ENCODE data around the gene EEF2. TPM values are rescaled to one million over a fixed set of nuclear protein-coding genes. Genes with fewer than 3 reads are reported as not detected.

The EEF2 gene
- polyA plus RNA-seq, 3 donors, result 264 to 836 (median 323) TPM

DNA sequence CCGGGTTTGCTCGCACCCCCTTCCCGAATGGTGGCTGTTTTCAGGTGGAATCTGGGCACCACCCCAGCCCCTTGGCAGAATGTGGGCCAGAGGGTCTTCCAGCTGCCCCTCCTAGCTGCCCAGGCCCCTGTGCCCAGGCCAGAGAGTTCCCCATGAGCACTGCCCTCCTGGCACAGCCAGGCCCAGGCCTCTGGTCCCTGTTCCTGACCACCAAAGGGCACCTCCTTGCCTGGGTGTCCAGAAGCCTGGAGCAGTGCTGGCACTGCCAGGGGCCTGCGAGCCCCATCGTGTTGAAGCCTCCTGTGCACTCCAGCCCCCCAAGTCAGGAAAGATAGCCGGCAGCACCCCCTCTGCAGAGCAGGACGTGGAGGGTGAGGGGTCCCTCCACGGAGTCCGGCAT lies 45.7 kb upstream of the EEF2 start:
- DNase-seq, result no peak
- intact Hi-C loops (cut with micrococcal nuclease), result loop anchor here in 1 of 2 donors (5.0 kb wide), 1 partner anchor 56 kb away; no protein-coding TSS in a partner anchor
- no peaks in the 10 kb centered on the region for H3K79me2 ChIP-seq (ENCODE audit: insufficient read depth, low read length)
- peaks cover 0 to 2% (median 1%) of the 10 kb centered on the region in 3 donors for H3K27me3 Mint-ChIP-seq (ENCODE audit: low read depth in 3 of 3)
- H3K9ac ChIP-seq (ENCODE audit: insufficient read depth, low read length, poor library complexity, severe bottlenecking), result no peak overlapping the region
- H3K36me3 ChIP-seq (replicated peaks in 1 of 2; ENCODE audit: control insufficient read depth in 1 of 2, insufficient read depth in 2 of 2, low read length in 2 of 2), result peaks cover 52 to 78% of the 10 kb centered on the region in 2 donors
- H3K4me1 ChIP-seq (ENCODE audit: control insufficient read depth in 1 of 2, insufficient read depth in 2 of 2, low read length in 2 of 2), result peaks cover 9 to 11% of the 10 kb centered on the region in 2 donors
- no peaks in the 10 kb centered on the region for H3K9me3 ChIP-seq (replicated peaks in 1 of 2; ENCODE audit: control insufficient read depth in 1 of 2, insufficient read depth in 1 of 2, low read length in 2 of 2)
- no peaks in the 10 kb centered on the region for H3K27me3 ChIP-seq (ENCODE audit: control insufficient read depth in 2 of 2, insufficient read depth in 2 of 2, low read length in 2 of 2)
- TF ChIP-seq, protein P1, sequence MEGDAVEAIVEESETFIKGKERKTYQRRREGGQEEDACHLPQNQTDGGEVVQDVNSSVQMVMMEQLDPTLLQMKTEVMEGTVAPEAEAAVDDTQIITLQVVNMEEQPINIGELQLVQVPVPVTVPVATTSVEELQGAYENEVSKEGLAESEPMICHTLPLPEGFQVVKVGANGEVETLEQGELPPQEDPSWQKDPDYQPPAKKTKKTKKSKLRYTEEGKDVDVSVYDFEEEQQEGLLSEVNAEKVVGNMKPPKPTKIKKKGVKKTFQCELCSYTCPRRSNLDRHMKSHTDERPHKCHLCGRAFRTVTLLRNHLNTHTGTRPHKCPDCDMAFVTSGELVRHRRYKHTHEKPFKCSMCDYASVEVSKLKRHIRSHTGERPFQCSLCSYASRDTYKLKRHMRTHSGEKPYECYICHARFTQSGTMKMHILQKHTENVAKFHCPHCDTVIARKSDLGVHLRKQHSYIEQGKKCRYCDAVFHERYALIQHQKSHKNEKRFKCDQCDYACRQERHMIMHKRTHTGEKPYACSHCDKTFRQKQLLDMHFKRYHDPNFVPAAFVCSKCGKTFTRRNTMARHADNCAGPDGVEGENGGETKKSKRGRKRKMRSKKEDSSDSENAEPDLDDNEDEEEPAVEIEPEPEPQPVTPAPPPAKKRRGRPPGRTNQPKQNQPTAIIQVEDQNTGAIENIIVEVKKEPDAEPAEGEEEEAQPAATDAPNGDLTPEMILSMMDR (IDR thresholded peaks at IDR 0.05), result no peak
- H3K4me1 Mint-ChIP-seq, result peaks cover 5% of the 10 kb centered on the region
- H4K20me1 ChIP-seq (ENCODE audit: insufficient read depth, low read length), result peaks cover 48% of the 10 kb centered on the region
- H3K36me3 Mint-ChIP-seq, result peaks cover 16 to 60% of the 10 kb centered on the region in 2 donors
- H3K9me3 Mint-ChIP-seq, result peaks cover 0 to 1% (median 0%) of the 10 kb centered on the region in 7 donors
- H3K4me2 ChIP-seq (replicated peaks; ENCODE audit: extremely low read depth, low read length, poor library complexity, severe bottlenecking), result no peak overlapping the region
- 84% methylated on average over 7 of the region's 9 CpGs for WGBS (ENCODE audit: insufficient coverage)
- H2AFZ ChIP-seq (ENCODE audit: insufficient read depth, low read depth, low read length, poor library complexity, severe bottlenecking), result no peak overlapping the region
- H3K4me3 ChIP-seq (replicated peaks in 1 of 3; ENCODE audit: low read depth in 2 of 3, low read length in 3 of 3), result no peak overlapping the region
- no peak overlapping the region for H3K27ac Mint-ChIP-seq
- no peak overlapping the region for H3K4me3 Mint-ChIP-seq
- no peak overlapping the region for H3K27ac ChIP-seq (ENCODE audit: low read depth in 1 of 2, low read length in 2 of 2)

GRCh38 chr19:4030552-4030951 lies 45.3 kb upstream of the EEF2 start:
- peaks cover 9 to 11% of the 10 kb centered on the region in 2 donors for H3K4me1 ChIP-seq (ENCODE audit: control insufficient read depth in 1 of 2, insufficient read depth in 2 of 2, low read length in 2 of 2)
- H3K36me3 ChIP-seq (replicated peaks in 1 of 2; ENCODE audit: control insufficient read depth in 1 of 2, insufficient read depth in 2 of 2, low read length in 2 of 2), result peaks cover 49 to 76% of the 10 kb centered on the region in 2 donors

More at GRCh38 chr19:4030552-4030951, 45.3 kb upstream of the EEF2 start:
- Mint-ChIP-seq H3K9me3 (peaks cover 0 to 1% (median 0%) of the 10 kb centered on the region in 7 donors), H3K4me1 (peaks cover 5% of the 10 kb centered on the region), H3K27me3 (ENCODE audit: low read depth in 3 of 3) (peaks cover 0 to 2% (median 1%) of the 10 kb centered on the region in 3 donors), H3K4me3 (no peak overlapping the region), H3K36me3 (peaks cover 17 to 64% of the 10 kb centered on the region in 2 donors), H3K27ac (no peak overlapping the region)
- H3K9ac ChIP-seq (ENCODE audit: insufficient read depth, low read length, poor library complexity, severe bottlenecking), result no peak overlapping the region
- H3K4me2 ChIP-seq (replicated peaks; ENCODE audit: extremely low read depth, low read length, poor library complexity, severe bottlenecking), result no peak overlapping the region
- no peak overlapping the region for H3K27ac ChIP-seq (ENCODE audit: low read depth in 1 of 2, low read length in 2 of 2)
- no peaks in the 10 kb centered on the region for H3K79me2 ChIP-seq (ENCODE audit: insufficient read depth, low read length)
- WGBS (ENCODE audit: insufficient coverage), result 97% methylated on average over 6 of the region's 6 CpGs
- DNase-seq, result no peak
- H3K4me3 ChIP-seq (replicated peaks in 1 of 3; ENCODE audit: low read depth in 2 of 3, low read length in 3 of 3), result no peak overlapping the region
- intact Hi-C loops (cut with micrococcal nuclease), result loop anchor here in 1 of 2 donors (5.0 kb wide), 1 partner anchor 57 kb away; no protein-coding TSS in a partner anchor
- TF ChIP-seq, protein P1 (IDR thresholded peaks at IDR 0.05), result no peak
- no peak overlapping the region for H2AFZ ChIP-seq (ENCODE audit: insufficient read depth, low read depth, low read length, poor library complexity, severe bottlenecking)
- H3K27me3 ChIP-seq (ENCODE audit: control insufficient read depth in 2 of 2, insufficient read depth in 2 of 2, low read length in 2 of 2), result no peaks in the 10 kb centered on the region
- H4K20me1 ChIP-seq (ENCODE audit: insufficient read depth, low read length), result peaks cover 44% of the 10 kb centered on the region
- no peaks in the 10 kb centered on the region for H3K9me3 ChIP-seq (replicated peaks in 1 of 2; ENCODE audit: control insufficient read depth in 1 of 2, insufficient read depth in 1 of 2, low read length in 2 of 2)

Measured in CD14-positive monocyte (primary cell).